ENCODE data around the gene MRPL45.
A peak's percentile ranks its signal among the peaks of the same experiment; 100 is the strongest.

The MRPL45 gene

GRCh38 chr17:38353086-38353604 is 56.2 kb downstream of the MRPL45 start:
- no peak for TF ChIP-seq Cebpa-rat (IDR thresholded peaks at IDR 0.05)
- Histone ChIP-seq H3K36me3 (peaks cover 0 to 7% (median 0%) of the 10 kb centered on the region in 11 experiments; a peak in 4 of 22 replicates), H3K4me2 (peak overlapping the region; percentile 74 to 99 (median 95)), H3K4me1 (peaks cover 21 to 54% (median 35%) of the 10 kb centered on the region in 10 experiments), H3K4me3 (peak overlapping the region; percentile 81 to 96 (median 89)), H3K27me3 (no peaks in the 10 kb centered on the region), H3K9me3 (replicated peaks in 1 of 11) (no peaks in the 10 kb centered on the region), H4K20me1 (peaks cover 28 to 61% (median 54%) of the 10 kb centered on the region in 11 experiments; a peak in 17 of 22 replicates), H3K27ac (peak overlapping the region in 5 of 11 experiments; percentile 72 to 82 (median 81); a peak in 6 of 22 replicates), H3K9ac (peak overlapping the region; percentile 78 to 93 (median 85))

DNA sequence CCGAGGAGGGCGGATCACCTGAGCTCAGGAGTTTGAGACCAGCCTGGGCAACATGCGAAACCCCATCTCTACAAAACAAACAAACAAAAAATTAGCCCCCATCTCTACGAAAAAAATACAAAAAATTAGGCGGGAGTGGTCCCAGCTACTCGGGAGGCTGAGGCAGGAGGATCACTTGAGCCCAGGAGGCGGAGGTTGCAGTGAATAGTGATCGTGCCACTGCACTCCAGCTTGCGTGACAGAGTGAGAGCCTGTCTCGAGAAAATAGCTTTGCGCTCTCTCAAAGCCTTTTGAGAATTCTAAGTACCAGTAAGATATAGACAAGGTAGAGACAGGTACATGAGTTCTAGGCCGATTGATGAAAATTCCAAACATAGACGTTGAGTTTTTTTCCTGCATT is 56.7 kb downstream of the MRPL45 start:
- Histone ChIP-seq H3K9me3 (replicated peaks in 1 of 11) (no peaks in the 10 kb centered on the region), H3K4me1 (peaks cover 21 to 54% (median 35%) of the 10 kb centered on the region in 10 experiments), H3K4me2 (peak overlapping the region; percentile 74 to 99 (median 95)), H3K4me3 (peak overlapping the region in 9 of 10 experiments; percentile 81 to 96 (median 89); a peak in 14 of 20 replicates), H4K20me1 (peaks cover 28 to 66% (median 59%) of the 10 kb centered on the region in 11 experiments; a peak in 17 of 22 replicates), H3K9ac (peak overlapping the region in 6 of 11 experiments; percentile 78 to 93 (median 88); a peak in 6 of 22 replicates), H3K27me3 (no peaks in the 10 kb centered on the region), H3K36me3 (peaks cover 0 to 10% (median 0%) of the 10 kb centered on the region in 11 experiments; a peak in 4 of 22 replicates), H3K27ac (no peak overlapping the region)
- no peak for TF ChIP-seq Cebpa-rat (IDR thresholded peaks at IDR 0.05)

- H3K27me3 ChIP-seq = no peaks in the 10 kb centered on the region
- peaks cover 0 to 12% (median 0%) of the 10 kb centered on the region in 11 experiments; a peak in 4 of 22 replicates for H3K36me3 ChIP-seq
- H3K9me3 ChIP-seq (replicated peaks in 1 of 11) = no peaks in the 10 kb centered on the region
- H3K9ac ChIP-seq = 0 out of 22 replicates have a peak overlapping the region, but pooled peaks of 1 of the 11 experiments have one; percentile 93
- H3K4me1 ChIP-seq = peaks cover 21 to 54% (median 35%) of the 10 kb centered on the region in 10 experiments
- no peak for TF ChIP-seq Cebpa-rat (IDR thresholded peaks at IDR 0.05)
- H3K4me2 ChIP-seq = peak overlapping the region; percentile 74 to 99 (median 95)
- peaks cover 34 to 73% (median 65%) of the 10 kb centered on the region in 11 experiments; a peak in 17 of 22 replicates for H4K20me1 ChIP-seq
- peak overlapping the region in 2 of 10 experiments; percentile 23 to 29; a peak in 2 of 20 replicates for H3K4me3 ChIP-seq
- H3K27ac ChIP-seq = no peak overlapping the region
These were observed 57.5 kb downstream of the MRPL45 start for GRCh38 chr17:38354466-38354865.

DNA sequence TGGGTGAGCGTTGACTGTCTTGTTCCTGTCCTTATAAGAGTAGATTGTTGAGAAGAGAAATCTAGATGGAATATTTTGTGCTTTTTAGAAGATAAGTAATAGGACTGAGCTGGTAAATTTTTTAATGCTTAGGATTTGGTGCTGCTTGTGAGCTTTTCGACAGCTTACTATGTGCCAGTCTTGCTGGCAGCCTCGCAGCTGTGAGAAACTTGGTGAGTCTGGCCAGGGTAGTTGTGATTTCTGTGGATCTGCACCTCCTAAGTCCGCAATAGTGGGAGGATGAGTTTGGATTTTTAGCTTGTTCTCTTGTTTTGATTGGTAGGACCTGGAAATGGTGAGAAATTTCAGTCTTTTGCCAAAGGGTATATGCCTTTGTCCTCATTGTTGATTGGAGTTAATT is 58.3 kb downstream of the MRPL45 start:
- Histone ChIP-seq H3K4me2 (peak overlapping the region in 10 of 11 experiments; percentile 74 to 98 (median 95); a peak in 14 of 22 replicates), H3K4me1 (peaks cover 21 to 54% (median 35%) of the 10 kb centered on the region in 10 experiments), H3K27ac (no peak overlapping the region), H4K20me1 (peaks cover 34 to 81% (median 65%) of the 10 kb centered on the region in 11 experiments; a peak in 17 of 22 replicates), H3K27me3 (no peaks in the 10 kb centered on the region), H3K36me3 (peaks cover 0 to 12% (median 0%) of the 10 kb centered on the region in 11 experiments; a peak in 5 of 22 replicates), H3K9me3 (replicated peaks in 1 of 11) (no peaks in the 10 kb centered on the region), H3K9ac (no peak overlapping the region; a peak in 1 of 22 replicates), H3K4me3 (no peak overlapping the region)
- no peak for TF ChIP-seq Cebpa-rat (IDR thresholded peaks at IDR 0.05)

GRCh38 chr17:38357486-38358123 is 60.6 kb downstream of the MRPL45 start:
- no peaks in the 10 kb centered on the region for H3K9me3 ChIP-seq (replicated peaks in 1 of 11)
- TF ChIP-seq Cebpa-rat (IDR thresholded peaks at IDR 0.05) = no peak
- H3K27me3 ChIP-seq = no peaks in the 10 kb centered on the region
- no peak overlapping the region for H3K4me3 ChIP-seq
- H4K20me1 ChIP-seq = peaks cover 34 to 97% (median 76%) of the 10 kb centered on the region in 11 experiments; a peak in 17 of 22 replicates
- peak overlapping the region in 1 of 11 experiments; percentile 7; a peak in 1 of 22 replicates for H3K4me2 ChIP-seq
- H3K27ac ChIP-seq = no peak overlapping the region
- peaks cover 21 to 46% (median 31%) of the 10 kb centered on the region in 10 experiments for H3K4me1 ChIP-seq
- no peak overlapping the region for H3K9ac ChIP-seq
- H3K36me3 ChIP-seq = peaks cover 5 to 29% (median 18%) of the 10 kb centered on the region in 11 experiments; a peak in 20 of 22 replicates

DNA sequence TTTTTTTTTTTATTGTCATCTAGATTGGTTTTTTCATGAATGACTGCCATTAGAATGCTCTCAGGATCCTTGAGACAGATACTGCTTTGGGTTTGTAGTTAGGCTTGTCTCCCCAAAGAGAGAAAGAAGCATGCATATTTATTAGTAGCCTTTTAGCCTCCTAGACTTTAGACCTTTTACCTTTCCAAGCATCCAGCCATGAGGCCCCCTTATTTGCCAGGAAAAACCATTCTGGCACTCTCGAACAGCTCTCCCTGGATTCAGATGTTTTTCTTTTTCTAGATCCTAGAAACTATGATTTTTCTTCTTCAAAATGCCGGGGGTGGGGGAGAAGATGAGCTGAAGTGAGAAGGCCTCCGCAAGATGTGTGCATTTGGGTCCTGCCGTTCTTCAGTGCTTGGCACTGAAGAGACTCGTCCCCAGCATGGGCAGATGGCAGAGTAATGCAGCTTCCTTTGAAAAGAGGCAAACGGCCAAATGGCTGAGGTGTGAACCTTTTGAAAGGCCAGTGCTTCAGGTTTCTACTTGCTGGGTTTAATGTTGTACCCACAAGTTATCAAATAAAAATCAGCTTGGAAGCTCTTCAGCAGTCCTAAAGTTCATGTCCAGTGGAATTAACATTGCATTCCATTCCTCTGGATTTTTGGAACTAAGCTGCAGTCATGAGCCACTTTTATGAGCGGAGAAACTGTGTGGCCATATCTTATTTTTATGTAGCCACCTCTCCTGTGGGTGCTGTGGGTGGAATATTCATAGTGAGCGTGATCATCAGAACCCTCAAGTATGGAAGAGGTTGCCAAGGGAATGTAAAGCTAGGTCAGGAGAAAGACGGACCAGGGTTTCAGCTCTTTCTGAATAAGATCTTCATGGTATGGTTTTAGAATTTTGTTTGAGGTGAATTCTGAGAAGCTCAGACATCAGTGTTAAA is 61.9 kb downstream of the MRPL45 start:
- no peak for TF ChIP-seq Cebpa-rat (IDR thresholded peaks at IDR 0.05)
- Histone ChIP-seq H3K4me2 (no peak overlapping the region), H3K27ac (no peak overlapping the region), H3K9me3 (replicated peaks in 1 of 11) (no peaks in the 10 kb centered on the region), H4K20me1 (peaks cover 23 to 93% (median 68%) of the 10 kb centered on the region in 11 experiments; a peak in 17 of 22 replicates), H3K4me1 (peaks cover 12 to 36% (median 21%) of the 10 kb centered on the region in 10 experiments), H3K4me3 (no peak overlapping the region), H3K36me3 (peaks cover 13 to 42% (median 30%) of the 10 kb centered on the region in 11 experiments; a peak in 21 of 22 replicates), H3K9ac (no peak overlapping the region), H3K27me3 (no peaks in the 10 kb centered on the region)

GRCh38 chr17:38361694-38362465 is 64.9 kb downstream of the MRPL45 start:
- H4K20me1 ChIP-seq = peaks cover 10 to 85% (median 44%) of the 10 kb centered on the region in 11 experiments; a peak in 15 of 22 replicates

More at GRCh38 chr17:38361694-38362465, 64.9 kb downstream of the MRPL45 start:
- H3K27ac ChIP-seq = no peak overlapping the region
- H3K9me3 ChIP-seq (replicated peaks in 1 of 11) = no peaks in the 10 kb centered on the region
- peaks cover 0 to 6% (median under 1%) of the 10 kb centered on the region in 10 experiments; a peak in 7 of 20 replicates for H3K4me1 ChIP-seq
- H3K27me3 ChIP-seq = no peaks in the 10 kb centered on the region
- H3K4me3 ChIP-seq = no peak overlapping the region
- H3K36me3 ChIP-seq = peaks cover 36 to 67% (median 56%) of the 10 kb centered on the region in 11 experiments
- no peak overlapping the region for H3K9ac ChIP-seq
- no peak for TF ChIP-seq Cebpa-rat (IDR thresholded peaks at IDR 0.05)
- no peak overlapping the region for H3K4me2 ChIP-seq
